ENCODE data around the gene MAP1A.
"Not testable (repeated sequence)": the region's sequence is repeated elsewhere in the genome, so short reads cannot be mapped to it uniquely, and the experiment has no call there.

The MAP1A gene

GRCh38 chr15:43531018-43531670 is 13.7 kb downstream of the MAP1A start:
- no peak for DNase-seq

- DNase-seq = not testable (repeated sequence)
Observed at GRCh38 chr15:43532826-43533225, 15.4 kb downstream of the MAP1A start.

GRCh38 chr15:43534897-43535296 is 17.5 kb downstream of the MAP1A start:
- no peak for DNase-seq

GRCh38 chr15:43538091-43538490 is 20.7 kb downstream of the MAP1A start:
- DNase-seq = no peak

GRCh38 chr15:43541785-43542184 is 24.4 kb downstream of the MAP1A start:
- DNase-seq = no peak

- DNase-seq = no peak
Observed at GRCh38 chr15:43544266-43544665, 26.9 kb downstream of the MAP1A start.

GRCh38 chr15:43545426-43545825 is 28.0 kb downstream of the MAP1A start:
- DNase-seq = no peak

GRCh38 chr15:43547539-43547938 is 30.1 kb downstream of the MAP1A start:
- DNase-seq = no peak

GRCh38 chr15:43550527-43551363 is 33.3 kb downstream of the MAP1A start:
- no peak for DNase-seq

GRCh38 chr15:43552256-43552655 is 34.8 kb downstream of the MAP1A start:
- no peak for DNase-seq

- DNase-seq = no peak
Observed at GRCh38 chr15:43552986-43553385, 35.6 kb downstream of the MAP1A start.

GRCh38 chr15:43562753-43563152 is 45.3 kb downstream of the MAP1A start:
- DNase-seq = not testable (repeated sequence)

- DNase-seq = not testable (repeated sequence)
Observed at GRCh38 chr15:43563793-43564192, 46.4 kb downstream of the MAP1A start.

GRCh38 chr15:43566615-43567014 is 49.2 kb downstream of the MAP1A start:
- not testable (repeated sequence) for DNase-seq

GRCh38 chr15:43574607-43575006 is 57.2 kb downstream of the MAP1A start:
- not testable (repeated sequence) for DNase-seq

All from CD4-positive, alpha-beta T cell treated with Interleukin-4 for 1 hour (primary cell).